Naive thymus-derived CD4-positive, alpha-beta T cell (primary cell): ENCODE data around the gene CCDC92B. TPM values are rescaled to one million over a fixed set of nuclear protein-coding genes. Genes with fewer than 3 reads are reported as not detected.
A peak's percentile ranks its signal among the peaks of the same experiment; 100 is the strongest.

Experiments used
- ATAC-seq: fragments of 150-1000 bp; cut with Tn5 transposase; 2 replicates; pipeline ENCODE4 v1.10.0; 2021; ENCODE audit warnings: mild to moderate bottlenecking, moderate library complexity
- CTCF ChIA-PET: fragments of 350-600 bp; sonication (Branson Sonifier 250); formaldehyde crosslinking; loops from one replicate; lab custom pipeline; 2021; ENCODE audit warnings: antibody characterized with exemption; lab: Charles Lee
- POLR2A ChIA-PET: fragments of 350-600 bp; sonication (Branson Sonifier 250); formaldehyde crosslinking; loops from one replicate; lab custom pipeline; 2021; ENCODE audit warnings: antibody characterized with exemption, inconsistent platforms; lab: Charles Lee
- DNase-seq, 9 donors: peaks; one replicate each; pipeline versions ENCODE4 v3.0.0 to v3.0.0-alpha.2; 2020 to 2022; ENCODE audit warnings: mixed read lengths in 1 of 9
- H3K27ac ChIP-seq: one replicate; pipeline ENCODE4 v1.7.0; 2013; ENCODE audit warnings: mild to moderate bottlenecking, low read depth, low read length, moderate library complexity
- H3K27me3 ChIP-seq, 2 donors: one replicate each; pipeline ENCODE4 v1.7.0; 2013; ENCODE audit warnings: low read length in 2 of 2, mild to moderate bottlenecking in 2 of 2, moderate library complexity in 2 of 2; ENCODE audit not compliant: control insufficient read depth in 2 of 2, insufficient read depth in 2 of 2
- H3K36me3 ChIP-seq, 3 experiments: 1 replicate in 2 of 3; 2 replicates in 1 of 3; pipeline ENCODE4 v1.7.0; 2013; ENCODE audit warnings: low read length in 3 of 3, mild to moderate bottlenecking in 3 of 3, moderate library complexity in 1 of 3; ENCODE audit not compliant: insufficient read depth in 3 of 3, control insufficient read depth in 2 of 3
- H3K4me1 ChIP-seq, 2 donors: one replicate each; pipeline ENCODE4 v1.7.0; 2013; ENCODE audit warnings: low read length in 2 of 2, mild to moderate bottlenecking in 2 of 2, moderate library complexity in 1 of 2; ENCODE audit not compliant: control insufficient read depth in 2 of 2, insufficient read depth in 2 of 2
- H3K4me3 ChIP-seq: 2 replicates; pipeline ENCODE4 v1.7.0; 2013; ENCODE audit warnings: mild to moderate bottlenecking, low read length
- H3K9me3 ChIP-seq, 3 experiments: 1 replicate in 2 of 3; 2 replicates in 1 of 3; pipeline ENCODE4 v1.7.0; 2013; ENCODE audit warnings: low read length in 3 of 3; ENCODE audit not compliant: control insufficient read depth in 2 of 3
- H3K27ac Mint-ChIP-seq, 9 donors: one replicate each; pipeline ENCODE4 v1.8.0; 2020 to 2022; ENCODE audit warnings: mixed read lengths in 9 of 9, mild to moderate bottlenecking in 8 of 9, moderate library complexity in 5 of 9, inconsistent platforms in 2 of 9
- H3K27me3 Mint-ChIP-seq, 5 donors: one replicate each; pipeline ENCODE4 v1.8.0; 2021 to 2022; ENCODE audit warnings: mixed read lengths in 5 of 5, mild to moderate bottlenecking in 1 of 5
- H3K36me3 Mint-ChIP-seq, 5 donors: one replicate each; pipeline ENCODE4 v1.8.0; 2020 to 2022; ENCODE audit warnings: mixed read lengths in 5 of 5, mild to moderate bottlenecking in 3 of 5, inconsistent platforms in 1 of 5
- H3K4me1 Mint-ChIP-seq, 7 donors: one replicate each; pipeline ENCODE4 v1.8.0; 2020 to 2022; ENCODE audit warnings: mixed read lengths in 7 of 7, mild to moderate bottlenecking in 3 of 7, inconsistent platforms in 1 of 7
- H3K4me3 Mint-ChIP-seq, 10 donors: one replicate each; pipeline ENCODE4 v1.8.0; 2020 to 2022; ENCODE audit warnings: mild to moderate bottlenecking in 10 of 10, mixed read lengths in 10 of 10, moderate library complexity in 6 of 10, inconsistent platforms in 2 of 10
- H3K9me3 Mint-ChIP-seq, 11 donors: one replicate each; pipeline ENCODE4 v1.8.0; 2020 to 2022; ENCODE audit warnings: mixed read lengths in 11 of 11, mild to moderate bottlenecking in 4 of 11, inconsistent platforms in 1 of 11, moderate library complexity in 1 of 11
- intact Hi-C, 2 donors: fragments of 100-400 bp; cut with micrococcal nuclease; formaldehyde crosslinking; loops; one replicate each; pipeline ENCODE4 v1.15.1; 2023
- polyA plus RNA-seq, 2 donors: library from polyadenylated mRNA; unstranded; fragments of 300-500 nt; fragmentation: Illumina TruSeq; gene quantifications; one replicate each; pipeline ENCODE4 v1.2.3, GENCODE V29; 2021
- total RNA-seq, 6 experiments: library from RNA in 5 of 6; stranded (reverse) in 5 of 6; gene quantifications; 1 replicate in 5 of 6; 2 replicates in 1 of 6; pipeline ENCODE4 v1.2.3 and lab custom pipeline; 2021 to 2026

CCDC92B gene
- total and polyA plus RNA-seq, 7 experiments from 2014 or later = 0.12 to 0.54 (median 0.22) TPM; not detected in 2

DNA sequence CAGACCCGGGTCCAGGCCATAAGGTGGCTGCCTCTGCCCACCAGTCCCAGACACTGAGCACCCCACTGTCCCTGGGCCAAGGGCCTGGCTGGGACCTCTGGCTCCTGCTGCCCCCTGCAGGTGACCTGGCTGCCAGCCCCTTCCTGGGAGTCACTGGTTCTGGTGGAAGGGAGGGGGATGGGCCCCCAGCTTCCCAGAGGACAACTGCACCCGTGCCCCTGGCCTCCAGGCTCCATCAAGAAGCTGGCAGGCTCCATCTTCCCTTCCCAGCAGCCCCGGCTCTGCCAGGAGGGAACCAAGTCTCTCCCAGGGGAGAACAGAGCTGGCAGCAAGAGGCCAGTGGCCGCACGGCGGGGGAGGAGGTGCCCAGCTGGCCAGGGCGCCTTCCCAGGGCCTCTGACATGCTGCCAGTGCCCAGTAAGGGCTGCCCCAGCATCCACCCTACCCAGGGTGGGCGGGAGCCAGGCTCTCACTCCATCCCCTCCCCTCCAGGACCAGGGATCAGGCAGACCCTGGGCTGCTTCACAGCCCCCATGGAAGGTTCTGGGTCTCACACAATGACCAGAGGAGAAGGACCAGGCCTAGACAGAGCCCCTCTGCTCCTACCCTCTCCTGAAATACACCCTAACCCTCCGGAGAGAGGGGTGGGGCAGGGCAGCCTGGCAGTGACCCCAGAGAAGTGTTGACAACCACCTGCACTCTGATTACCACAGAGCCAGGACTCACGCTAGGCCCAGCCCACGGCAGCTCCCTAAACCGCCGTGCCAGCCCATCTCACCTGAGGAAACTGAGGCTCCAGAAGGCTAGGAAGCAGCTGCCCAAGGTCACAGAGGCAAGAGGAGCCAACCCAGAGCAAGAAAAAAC lies 41.5 kb downstream of the CCDC92B start:
- H3K4me3 ChIP-seq = no peak overlapping the region
- H3K4me1 ChIP-seq = peaks cover 22 to 36% of the 10 kb centered on the region in 2 donors
- Mint-ChIP-seq H3K27me3 (no peaks in the 10 kb centered on the region), H3K36me3 (peaks cover 0 to 6% (median 0%) of the 10 kb centered on the region in 5 donors), H3K4me3 (peak overlapping the region in 1 of 10 donors; percentile 66), H3K4me1 (peaks cover 36 to 52% (median 45%) of the 10 kb centered on the region in 7 donors), H3K27ac (no peak overlapping the region), H3K9me3 (no peaks in the 10 kb centered on the region)
- intact Hi-C loops = no loop called here
- CTCF ChIA-PET = no interaction called here
- no peaks in the 10 kb centered on the region for H3K27me3 ChIP-seq
- peaks cover 0 to 18% (median 7%) of the 10 kb centered on the region in 3 experiments for H3K36me3 ChIP-seq
- POLR2A ChIA-PET = no interaction called here
- no peaks in the 10 kb centered on the region for H3K9me3 ChIP-seq
- DNase-seq (no peak), ATAC-seq (no peak)
- H3K27ac ChIP-seq = no peak overlapping the region

GRCh38 chr17:2706911-2707510 lies 42.4 kb downstream of the CCDC92B start:
- H3K4me1 ChIP-seq = peaks cover 23 to 30% of the 10 kb centered on the region in 2 donors
- intact Hi-C loops = no loop called here
- H3K27me3 ChIP-seq = no peaks in the 10 kb centered on the region
- no peak overlapping the region for H3K4me3 ChIP-seq
- CTCF ChIA-PET = interaction anchor here (0.6 kb wide), 1 partner anchor 1145 kb away, joined by 3 read pairs; no protein-coding TSS in a partner anchor
- H3K4me3 Mint-ChIP-seq = no peak overlapping the region
- POLR2A ChIA-PET = no interaction called here
- H3K9me3 ChIP-seq = no peaks in the 10 kb centered on the region
- peaks cover 0 to 14% (median 0%) of the 10 kb centered on the region in 5 donors for H3K36me3 Mint-ChIP-seq
- H3K27me3 Mint-ChIP-seq = no peaks in the 10 kb centered on the region
- no peak overlapping the region for H3K27ac ChIP-seq
- H3K4me1 Mint-ChIP-seq = peaks cover 29 to 44% (median 38%) of the 10 kb centered on the region in 7 donors
- H3K9me3 Mint-ChIP-seq = no peaks in the 10 kb centered on the region
- peaks cover 0 to 27% (median 7%) of the 10 kb centered on the region in 3 experiments for H3K36me3 ChIP-seq
- ATAC-seq = no peak
- no peak for DNase-seq
- no peak overlapping the region for H3K27ac Mint-ChIP-seq

GRCh38 chr17:2705888-2706795 lies 43.3 kb downstream of the CCDC92B start:
- Mint-ChIP-seq H3K36me3 (peaks cover 0 to 14% (median 0%) of the 10 kb centered on the region in 5 donors), H3K9me3 (no peaks in the 10 kb centered on the region), H3K4me3 (no peak overlapping the region), H3K4me1 (peaks cover 27 to 42% (median 37%) of the 10 kb centered on the region in 7 donors), H3K27me3 (no peaks in the 10 kb centered on the region), H3K27ac (peak overlapping the region in 2 of 9 donors; percentile 59 to 69)
- ATAC-seq (no peak), DNase-seq (no peak)
- H3K27me3 ChIP-seq = no peaks in the 10 kb centered on the region
- H3K36me3 ChIP-seq = peaks cover 0 to 36% (median 7%) of the 10 kb centered on the region in 3 experiments
- H3K4me1 ChIP-seq = peaks cover 22 to 28% of the 10 kb centered on the region in 2 donors
- ChIA-PET CTCF (interaction anchor here (0.6 kb wide), 1 partner anchor 1146 kb away, joined by 3 read pairs; no protein-coding TSS in a partner anchor), POLR2A (no interaction called here)
- intact Hi-C loops = no loop called here
- H3K27ac ChIP-seq = no peak overlapping the region
- H3K4me3 ChIP-seq = no peak overlapping the region
- no peaks in the 10 kb centered on the region for H3K9me3 ChIP-seq

GRCh38 chr17:2705263-2705662 lies 44.2 kb downstream of the CCDC92B start:
- ChIA-PET CTCF (no interaction called here), POLR2A (no interaction called here)
- ATAC-seq (no peak), DNase-seq (no peak)
- intact Hi-C loops = no loop called here
- no peaks in the 10 kb centered on the region for H3K27me3 Mint-ChIP-seq
- H3K4me1 ChIP-seq = peaks cover 16 to 21% of the 10 kb centered on the region in 2 donors
- H3K9me3 Mint-ChIP-seq = no peaks in the 10 kb centered on the region
- H3K27me3 ChIP-seq = no peaks in the 10 kb centered on the region
- H3K36me3 Mint-ChIP-seq = peaks cover 0 to 14% (median 0%) of the 10 kb centered on the region in 5 donors
- peak overlapping the region in 6 of 9 donors; percentile 31 to 72 (median 64) for H3K27ac Mint-ChIP-seq
- no peak overlapping the region for H3K4me3 Mint-ChIP-seq
- H3K9me3 ChIP-seq = no peaks in the 10 kb centered on the region
- H3K27ac ChIP-seq = no peak overlapping the region
- H3K36me3 ChIP-seq = peaks cover 0 to 45% (median 7%) of the 10 kb centered on the region in 3 experiments
- H3K4me1 Mint-ChIP-seq = peaks cover 21 to 35% (median 32%) of the 10 kb centered on the region in 7 donors
- H3K4me3 ChIP-seq = no peak overlapping the region

DNA sequence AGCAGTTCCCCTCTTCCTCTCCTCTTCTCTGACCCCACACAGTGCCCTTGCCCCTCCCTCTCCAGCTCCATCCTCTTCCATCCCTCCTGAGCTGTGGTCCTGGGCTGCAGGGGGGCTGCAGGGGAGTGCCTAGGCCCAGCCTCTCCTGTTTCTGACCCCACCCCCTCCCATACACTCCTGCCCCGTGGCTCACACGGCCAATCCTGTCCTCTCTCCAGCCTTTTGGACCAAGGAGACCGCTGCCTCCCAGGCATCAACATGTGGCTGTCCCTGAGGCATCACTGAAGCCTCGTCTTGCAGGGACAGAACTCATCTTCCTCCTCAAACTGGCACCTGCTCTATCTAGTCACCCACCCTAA lies 44.6 kb downstream of the CCDC92B start:
- POLR2A ChIA-PET = no interaction called here
- Histone ChIP-seq H3K9me3 (no peaks in the 10 kb centered on the region), H3K4me3 (no peak overlapping the region), H3K27me3 (no peaks in the 10 kb centered on the region), H3K36me3 (peaks cover 0 to 48% (median 7%) of the 10 kb centered on the region in 3 experiments), H3K27ac (no peak overlapping the region), H3K4me1 (peaks cover 12 to 17% of the 10 kb centered on the region in 2 donors)
- Mint-ChIP-seq H3K36me3 (peaks cover 0 to 14% (median 0%) of the 10 kb centered on the region in 5 donors), H3K9me3 (no peaks in the 10 kb centered on the region), H3K4me1 (peaks cover 17 to 31% (median 28%) of the 10 kb centered on the region in 7 donors), H3K27ac (peak overlapping the region in 3 of 9 donors; percentile 9 to 72 (median 49)), H3K4me3 (no peak overlapping the region), H3K27me3 (no peaks in the 10 kb centered on the region)
- intact Hi-C loops = no loop called here
- DNase-seq (no peak), ATAC-seq (no peak)
- CTCF ChIA-PET = no interaction called here
